Activated naive CD4-positive, alpha-beta T cell treated with anti-CD3 and anti-CD28 coated beads, Interleukin-2, amount 50 U/mL, for 24 hours (primary cell): ENCODE results near the gene PRRC2B.

Experiments used
- H3K27ac Mint-ChIP-seq: one replicate; pipeline ENCODE4 v1.8.0; 2021; ENCODE audit warnings: mild to moderate bottlenecking, mixed read lengths
- H3K27me3 Mint-ChIP-seq: one replicate; pipeline ENCODE4 v1.8.0; 2021; ENCODE audit warnings: mixed read lengths
- H3K36me3 Mint-ChIP-seq: one replicate; pipeline ENCODE4 v1.8.0; 2021; ENCODE audit warnings: mixed read lengths
- H3K4me1 Mint-ChIP-seq: one replicate; pipeline ENCODE4 v1.8.0; 2021; ENCODE audit warnings: mixed read lengths
- H3K4me3 Mint-ChIP-seq: one replicate; pipeline ENCODE4 v1.8.0; 2021; ENCODE audit warnings: mild to moderate bottlenecking, mixed read lengths
- H3K9me3 Mint-ChIP-seq: one replicate; pipeline ENCODE4 v1.8.0; 2021; ENCODE audit warnings: mixed read lengths

The PRRC2B gene

GRCh38 chr9:131416509-131416908, 22.6 kb downstream of the PRRC2B start:
- H3K36me3 Mint-ChIP-seq = peaks cover 10% of the 10 kb centered on the region
- H3K27ac Mint-ChIP-seq = peak overlapping the region; percentile 77
- no peaks in the 10 kb centered on the region for H3K27me3 Mint-ChIP-seq
- H3K4me3 Mint-ChIP-seq = peak overlapping the region; percentile 30
- peaks cover 93% of the 10 kb centered on the region for H3K4me1 Mint-ChIP-seq
- H3K9me3 Mint-ChIP-seq = no peaks in the 10 kb centered on the region

- H3K36me3 Mint-ChIP-seq = peaks cover 8% of the 10 kb centered on the region
- no peaks in the 10 kb centered on the region for H3K9me3 Mint-ChIP-seq
- H3K4me3 Mint-ChIP-seq = peak overlapping the region; percentile 64
- peaks cover 91% of the 10 kb centered on the region for H3K4me1 Mint-ChIP-seq
- H3K27me3 Mint-ChIP-seq = no peaks in the 10 kb centered on the region
- peak overlapping the region; percentile 83 for H3K27ac Mint-ChIP-seq
Measured at GRCh38 chr9:131417264-131418142, 23.6 kb downstream of the PRRC2B start.

- H3K9me3 Mint-ChIP-seq = no peaks in the 10 kb centered on the region
- peaks cover 8% of the 10 kb centered on the region for H3K36me3 Mint-ChIP-seq
- H3K4me1 Mint-ChIP-seq = peaks cover 91% of the 10 kb centered on the region
- peak overlapping the region; percentile 64 for H3K4me3 Mint-ChIP-seq
- no peaks in the 10 kb centered on the region for H3K27me3 Mint-ChIP-seq
- peak overlapping the region; percentile 93 for H3K27ac Mint-ChIP-seq
Measured at GRCh38 chr9:131418143-131419025, 24.5 kb downstream of the PRRC2B start.

GRCh38 chr9:131419026-131419614, 25.2 kb downstream of the PRRC2B start:
- no peaks in the 10 kb centered on the region for H3K9me3 Mint-ChIP-seq
- peaks cover 87% of the 10 kb centered on the region for H3K4me1 Mint-ChIP-seq
- H3K4me3 Mint-ChIP-seq = peak overlapping the region; percentile 47
- H3K27me3 Mint-ChIP-seq = no peaks in the 10 kb centered on the region
- peaks cover 6% of the 10 kb centered on the region for H3K36me3 Mint-ChIP-seq
- peak overlapping the region; percentile 93 for H3K27ac Mint-ChIP-seq

- peaks cover 3% of the 10 kb centered on the region for H3K36me3 Mint-ChIP-seq
- H3K27me3 Mint-ChIP-seq = no peaks in the 10 kb centered on the region
- no peaks in the 10 kb centered on the region for H3K9me3 Mint-ChIP-seq
- peak overlapping the region; percentile 93 for H3K27ac Mint-ChIP-seq
- peak overlapping the region; percentile 54 for H3K4me3 Mint-ChIP-seq
- peaks cover 88% of the 10 kb centered on the region for H3K4me1 Mint-ChIP-seq
Measured at GRCh38 chr9:131419716-131420115, 25.8 kb downstream of the PRRC2B start.

GRCh38 chr9:131420980-131421624, 27.2 kb downstream of the PRRC2B start:
- Mint-ChIP-seq H3K36me3 (peaks cover 2% of the 10 kb centered on the region), H3K4me1 (peaks cover 75% of the 10 kb centered on the region), H3K9me3 (no peaks in the 10 kb centered on the region), H3K27ac (peak overlapping the region; percentile 21), H3K4me3 (peak overlapping the region; percentile 33), H3K27me3 (no peaks in the 10 kb centered on the region)

- H3K9me3 Mint-ChIP-seq = no peaks in the 10 kb centered on the region
- peak overlapping the region; percentile 33 for H3K4me3 Mint-ChIP-seq
- peak overlapping the region; percentile 21 for H3K27ac Mint-ChIP-seq
- H3K27me3 Mint-ChIP-seq = no peaks in the 10 kb centered on the region
- H3K36me3 Mint-ChIP-seq = no peaks in the 10 kb centered on the region
- H3K4me1 Mint-ChIP-seq = peaks cover 75% of the 10 kb centered on the region
Measured at GRCh38 chr9:131421691-131422090, 27.8 kb downstream of the PRRC2B start.

- Mint-ChIP-seq H3K27ac (peak overlapping the region; percentile 46), H3K9me3 (no peaks in the 10 kb centered on the region), H3K36me3 (no peaks in the 10 kb centered on the region), H3K4me3 (peak overlapping the region; percentile 20), H3K4me1 (peaks cover 75% of the 10 kb centered on the region), H3K27me3 (no peaks in the 10 kb centered on the region)
Measured at GRCh38 chr9:131422241-131422792, 28.4 kb downstream of the PRRC2B start.

GRCh38 chr9:131423171-131423581, 29.3 kb downstream of the PRRC2B start:
- no peaks in the 10 kb centered on the region for H3K27me3 Mint-ChIP-seq
- no peaks in the 10 kb centered on the region for H3K36me3 Mint-ChIP-seq
- no peaks in the 10 kb centered on the region for H3K9me3 Mint-ChIP-seq
- H3K4me1 Mint-ChIP-seq = peaks cover 74% of the 10 kb centered on the region
- no peak overlapping the region for H3K4me3 Mint-ChIP-seq
- peak overlapping the region; percentile 46 for H3K27ac Mint-ChIP-seq

GRCh38 chr9:131426545-131426944, 32.7 kb downstream of the PRRC2B start:
- Mint-ChIP-seq H3K4me1 (peaks cover 68% of the 10 kb centered on the region), H3K27ac (no peak overlapping the region), H3K36me3 (no peaks in the 10 kb centered on the region), H3K4me3 (no peak overlapping the region), H3K27me3 (no peaks in the 10 kb centered on the region), H3K9me3 (no peaks in the 10 kb centered on the region)

- Mint-ChIP-seq H3K4me1 (peaks cover 49% of the 10 kb centered on the region), H3K9me3 (no peaks in the 10 kb centered on the region), H3K4me3 (peak overlapping the region; percentile 39), H3K36me3 (peaks cover 2% of the 10 kb centered on the region), H3K27ac (peak overlapping the region; percentile 83), H3K27me3 (no peaks in the 10 kb centered on the region)
Measured at GRCh38 chr9:131429121-131430012, 35.5 kb downstream of the PRRC2B start.

- Mint-ChIP-seq H3K4me1 (peaks cover 35% of the 10 kb centered on the region), H3K27ac (peak overlapping the region; percentile 12), H3K9me3 (no peaks in the 10 kb centered on the region), H3K4me3 (no peak overlapping the region), H3K36me3 (peaks cover 4% of the 10 kb centered on the region), H3K27me3 (no peaks in the 10 kb centered on the region)
Measured at GRCh38 chr9:131432050-131432449, 38.2 kb downstream of the PRRC2B start.

GRCh38 chr9:131432597-131433301, 38.9 kb downstream of the PRRC2B start:
- peaks cover 4% of the 10 kb centered on the region for H3K36me3 Mint-ChIP-seq
- H3K4me3 Mint-ChIP-seq = no peak overlapping the region
- peaks cover 28% of the 10 kb centered on the region for H3K4me1 Mint-ChIP-seq
- no peaks in the 10 kb centered on the region for H3K9me3 Mint-ChIP-seq
- H3K27me3 Mint-ChIP-seq = no peaks in the 10 kb centered on the region
- peak overlapping the region; percentile 46 for H3K27ac Mint-ChIP-seq
